KMS-11 (cell line): Measurements from ENCODE around the gene KCNK13.

Source experiments
- H2AFZ ChIP-seq: fragments of 200-600 bp; sonication (generic); 2 replicates; pipeline ENCODE4 v1.6.1; 2016; ENCODE audit warnings: antibody characterized with exemption, mixed run types, low read depth
- H3K27ac ChIP-seq: fragments of 200-600 bp; sonication (generic); 2 replicates; pipeline ENCODE4 v1.6.1; 2016; ENCODE audit warnings: mild to moderate bottlenecking, mixed run types
- H3K27me3 ChIP-seq: fragments of 200-600 bp; sonication (generic); 2 replicates; pipeline ENCODE4 v1.6.1; 2017; ENCODE audit warnings: mild to moderate bottlenecking, low read depth, mixed run types, moderate library complexity; ENCODE audit not compliant: insufficient read depth
- H3K36me3 ChIP-seq: fragments of 200-600 bp; sonication (generic); 2 replicates; pipeline ENCODE4 v1.6.1; 2017; ENCODE audit warnings: mild to moderate bottlenecking, mixed run types; ENCODE audit not compliant: insufficient read depth
- H3K4me1 ChIP-seq: fragments of 200-600 bp; sonication (generic); 2 replicates; pipeline ENCODE4 v1.6.1; 2016; ENCODE audit warnings: mild to moderate bottlenecking, low read depth, mixed run types; ENCODE audit not compliant: poor library complexity, severe bottlenecking
- H3K4me2 ChIP-seq: fragments of 200-600 bp; sonication (generic); 2 replicates; pipeline ENCODE4 v1.7.0; 2016; ENCODE audit warnings: mild to moderate bottlenecking, mixed run types
- H3K4me3 ChIP-seq: fragments of 200-600 bp; sonication (generic); IDR thresholded peaks from 2 replicates; pipeline ENCODE4 v1.6.1; 2017; ENCODE audit warnings: low read depth, low read length, mixed read lengths; ENCODE audit not compliant: insufficient read depth
- H3K79me2 ChIP-seq: fragments of 200-600 bp; sonication (generic); 2 replicates; pipeline ENCODE4 v1.6.1; 2016; ENCODE audit warnings: low read depth, mixed run types; ENCODE audit not compliant: insufficient read depth
- H3K9ac ChIP-seq: fragments of 200-600 bp; sonication (generic); 2 replicates; pipeline ENCODE4 v1.6.1; 2016; ENCODE audit warnings: mild to moderate bottlenecking, mixed run types
- H4K20me1 ChIP-seq: fragments of 200-600 bp; sonication (generic); 2 replicates; pipeline ENCODE4 v1.6.1; 2016; ENCODE audit warnings: mild to moderate bottlenecking, mixed run types; ENCODE audit not compliant: insufficient read depth
- TF ChIP-seq, protein P1 (sequence below): fragments of 200-600 bp; sonication (generic); conservative IDR thresholded peaks from 2 replicates; pipeline ENCODE4 v1.6.1; 2017; ENCODE audit warnings: low read depth, mild to moderate bottlenecking, antibody characterized with exemption, low read length, moderate library complexity, mixed read lengths

KCNK13 gene

DNA sequence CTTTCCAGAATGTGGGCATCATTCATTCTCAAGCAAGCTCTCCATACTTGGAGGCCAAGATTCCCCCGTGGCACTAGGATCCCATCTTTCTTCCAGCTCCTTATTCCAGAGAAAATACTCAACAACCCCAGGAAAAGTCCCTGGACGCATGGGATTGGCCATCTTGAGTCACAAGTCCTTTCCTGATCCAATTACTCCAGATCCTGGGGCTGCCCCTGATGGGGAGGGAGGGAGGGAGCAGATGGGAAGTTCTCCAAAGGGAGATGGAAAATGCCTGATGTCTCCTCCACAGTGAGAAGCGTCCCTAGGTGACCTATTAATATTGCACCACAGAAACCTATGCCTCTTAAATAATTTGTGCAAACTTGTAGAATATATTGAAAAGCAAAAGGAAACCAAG lies 12.4 kb upstream of the KCNK13 start:
- H4K20me1 ChIP-seq = no peaks in the 10 kb centered on the region
- H2AFZ ChIP-seq = no peak overlapping the region
- no peak overlapping the region for H3K27ac ChIP-seq
- no peaks in the 10 kb centered on the region for H3K79me2 ChIP-seq
- H3K4me2 ChIP-seq = no peak overlapping the region
- H3K9ac ChIP-seq = no peak overlapping the region
- no peak overlapping the region for H3K4me3 ChIP-seq
- TF ChIP-seq, protein P1, sequence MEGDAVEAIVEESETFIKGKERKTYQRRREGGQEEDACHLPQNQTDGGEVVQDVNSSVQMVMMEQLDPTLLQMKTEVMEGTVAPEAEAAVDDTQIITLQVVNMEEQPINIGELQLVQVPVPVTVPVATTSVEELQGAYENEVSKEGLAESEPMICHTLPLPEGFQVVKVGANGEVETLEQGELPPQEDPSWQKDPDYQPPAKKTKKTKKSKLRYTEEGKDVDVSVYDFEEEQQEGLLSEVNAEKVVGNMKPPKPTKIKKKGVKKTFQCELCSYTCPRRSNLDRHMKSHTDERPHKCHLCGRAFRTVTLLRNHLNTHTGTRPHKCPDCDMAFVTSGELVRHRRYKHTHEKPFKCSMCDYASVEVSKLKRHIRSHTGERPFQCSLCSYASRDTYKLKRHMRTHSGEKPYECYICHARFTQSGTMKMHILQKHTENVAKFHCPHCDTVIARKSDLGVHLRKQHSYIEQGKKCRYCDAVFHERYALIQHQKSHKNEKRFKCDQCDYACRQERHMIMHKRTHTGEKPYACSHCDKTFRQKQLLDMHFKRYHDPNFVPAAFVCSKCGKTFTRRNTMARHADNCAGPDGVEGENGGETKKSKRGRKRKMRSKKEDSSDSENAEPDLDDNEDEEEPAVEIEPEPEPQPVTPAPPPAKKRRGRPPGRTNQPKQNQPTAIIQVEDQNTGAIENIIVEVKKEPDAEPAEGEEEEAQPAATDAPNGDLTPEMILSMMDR = no peak
- H3K27me3 ChIP-seq = no peaks in the 10 kb centered on the region
- H3K4me1 ChIP-seq = no peaks in the 10 kb centered on the region
- no peaks in the 10 kb centered on the region for H3K36me3 ChIP-seq

GRCh38 chr14:90050271-90050670 lies 11.5 kb upstream of the KCNK13 start:
- no peaks in the 10 kb centered on the region for H3K27me3 ChIP-seq
- H4K20me1 ChIP-seq = no peaks in the 10 kb centered on the region
- H3K4me3 ChIP-seq = no peak overlapping the region
- H3K79me2 ChIP-seq = no peaks in the 10 kb centered on the region
- no peaks in the 10 kb centered on the region for H3K36me3 ChIP-seq
- no peaks in the 10 kb centered on the region for H3K4me1 ChIP-seq
- no peak overlapping the region for H2AFZ ChIP-seq
- no peak overlapping the region for H3K9ac ChIP-seq
- H3K4me2 ChIP-seq = no peak overlapping the region
- no peak overlapping the region for H3K27ac ChIP-seq
- TF ChIP-seq, protein P1 = no peak

DNA sequence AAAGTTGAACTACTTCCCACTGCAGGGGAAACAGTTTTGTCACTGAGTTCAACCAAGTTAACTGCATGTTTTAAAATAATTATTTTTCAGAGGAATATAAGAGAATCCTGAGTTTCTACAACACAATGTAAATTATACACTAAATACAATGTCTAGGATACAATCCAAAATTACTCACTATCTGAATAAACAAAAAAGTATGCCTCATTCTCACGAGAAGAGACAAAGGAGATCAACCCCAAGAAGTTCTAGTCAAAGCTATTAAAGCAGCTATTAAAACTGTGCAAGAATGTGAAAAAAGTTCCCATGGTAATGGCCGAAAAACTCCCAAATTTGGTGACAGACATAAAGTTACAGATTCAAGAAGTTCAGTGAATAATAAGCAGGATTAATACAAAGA lies 8.8 kb upstream of the KCNK13 start:
- H4K20me1 ChIP-seq = no peaks in the 10 kb centered on the region
- H3K4me2 ChIP-seq = no peak overlapping the region

GRCh38 chr14:90054803-90055202 lies 7.0 kb upstream of the KCNK13 start:
- H2AFZ ChIP-seq = no peak overlapping the region

More for the DNA sequence above, 8.8 kb upstream of the KCNK13 start:
- TF ChIP-seq, protein P1 = no peak
- no peak overlapping the region for H3K9ac ChIP-seq
- H3K4me1 ChIP-seq = no peaks in the 10 kb centered on the region
- H3K27ac ChIP-seq = no peak overlapping the region
- no peak overlapping the region for H2AFZ ChIP-seq
- no peaks in the 10 kb centered on the region for H3K27me3 ChIP-seq
- H3K4me3 ChIP-seq = no peak overlapping the region
- no peaks in the 10 kb centered on the region for H3K79me2 ChIP-seq
- H3K36me3 ChIP-seq = no peaks in the 10 kb centered on the region

More at GRCh38 chr14:90054803-90055202, 7.0 kb upstream of the KCNK13 start:
- Histone ChIP-seq H3K4me3 (no peak overlapping the region), H3K4me1 (peaks cover 7% of the 10 kb centered on the region), H3K9ac (no peak overlapping the region), H3K27me3 (no peaks in the 10 kb centered on the region), H3K36me3 (no peaks in the 10 kb centered on the region), H3K4me2 (no peak overlapping the region), H3K79me2 (no peaks in the 10 kb centered on the region), H3K27ac (no peak overlapping the region), H4K20me1 (no peaks in the 10 kb centered on the region)
- TF ChIP-seq, protein P1 = no peak
